ENCODE data around the gene OR8G1.
"Not testable (repeated sequence)": the region's sequence is repeated elsewhere in the genome, so short reads cannot be mapped to it uniquely, and the experiment has no call there.

Gene OR8G1

GRCh38 chr11:124249869-124250268 lies 9.0 kb downstream of the OR8G1 start:
- DNase-seq, result not testable (repeated sequence)

- no peak for DNase-seq
These were observed 15.2 kb downstream of the OR8G1 start, which contains the start of gene OR8G5 for GRCh38 chr11:124256076-124256475. Gene OR8G5 (plus strand): TSS chr11:124256376. CDS start chr11:124264932, 8,556 bp downstream.

DNA sequence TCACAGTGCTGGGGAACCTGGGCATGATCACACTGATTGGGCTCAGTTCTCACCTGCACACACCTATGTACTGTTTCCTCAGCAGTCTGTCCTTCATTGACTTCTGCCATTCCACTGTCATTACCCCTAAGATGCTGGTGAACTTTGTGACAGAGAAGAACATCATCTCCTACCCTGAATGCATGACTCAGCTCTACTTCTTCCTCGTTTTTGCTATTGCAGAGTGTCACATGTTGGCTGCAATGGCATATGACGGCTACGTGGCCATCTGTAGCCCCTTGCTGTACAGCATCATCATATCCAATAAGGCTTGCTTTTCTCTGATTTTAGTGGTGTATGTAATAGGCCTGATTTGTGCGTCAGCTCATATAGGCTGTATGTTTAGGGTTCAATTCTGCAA lies 24.1 kb downstream of the OR8G1 start:
- not testable (repeated sequence) for DNase-seq

DNA sequence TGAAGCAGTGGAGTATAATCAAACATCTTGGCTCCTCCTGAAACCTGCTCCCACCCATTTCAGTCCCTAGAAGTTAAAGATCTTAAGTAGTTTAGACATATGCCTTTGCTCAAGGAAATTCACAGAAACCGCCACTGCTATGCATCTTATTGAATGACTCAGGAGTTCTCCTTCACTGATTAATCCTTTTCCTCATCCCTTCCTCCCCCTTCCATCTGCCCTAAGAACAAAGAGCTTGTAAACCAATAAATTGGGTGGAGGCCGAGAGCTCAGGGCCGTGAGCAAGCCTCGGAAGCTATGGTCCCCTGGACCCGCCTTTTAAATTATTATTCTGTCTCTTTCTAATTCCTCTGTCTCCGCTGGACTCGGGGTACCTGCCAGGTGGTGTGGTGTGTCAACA lies 30.0 kb downstream of the OR8G1 start:
- DNase-seq, result not testable (repeated sequence)

DNA sequence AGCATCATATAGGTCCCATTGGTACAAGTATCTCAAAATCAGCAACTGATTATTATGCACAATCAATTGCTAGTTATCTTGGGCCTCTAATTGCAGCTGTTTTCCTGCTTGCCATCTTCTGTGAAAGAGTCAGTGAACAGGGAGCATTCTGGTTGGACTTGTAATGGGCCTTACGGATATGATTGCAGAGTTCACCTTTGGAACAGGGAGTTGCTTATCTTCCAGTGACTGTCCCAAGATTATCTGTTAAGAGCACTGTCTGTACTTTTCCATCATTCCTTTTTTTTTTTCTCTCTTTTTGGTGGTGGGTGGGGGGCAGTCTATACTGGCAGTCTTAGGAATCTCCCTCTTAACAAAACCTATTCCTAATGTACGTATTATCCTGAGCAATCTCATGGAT lies 33.1 kb downstream of the OR8G1 start:
- no peak for DNase-seq

GRCh38 chr11:124276081-124276480 lies 35.2 kb downstream of the OR8G1 start:
- DNase-seq, result no peak

DNA sequence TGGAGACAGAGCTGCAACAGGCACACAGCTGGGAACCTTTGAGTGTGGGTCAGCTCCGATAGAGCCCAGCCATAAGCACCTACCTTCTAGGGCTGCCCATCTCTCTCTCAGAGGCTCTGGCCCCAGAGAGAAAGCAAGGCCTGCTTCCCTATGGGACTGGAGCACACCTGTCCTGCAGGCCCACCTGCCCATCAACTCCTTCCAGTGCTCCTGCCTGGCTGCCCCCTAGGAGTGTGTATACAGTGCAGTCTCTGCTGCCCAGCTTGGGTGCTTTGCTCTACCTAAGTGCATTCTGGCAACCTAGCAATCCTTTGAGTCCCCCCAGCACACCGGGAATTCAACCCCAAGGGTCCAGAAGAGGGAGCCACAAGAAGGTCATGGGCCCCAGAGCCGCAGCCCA lies 36.3 kb downstream of the OR8G1 start:
- no peak for DNase-seq

GRCh38 chr11:124277804-124278203 lies 36.9 kb downstream of the OR8G1 start:
- DNase-seq, result no peak

GRCh38 chr11:124278261-124278660 lies 37.4 kb downstream of the OR8G1 start:
- no peak for DNase-seq

GRCh38 chr11:124285610-124286344 lies 44.9 kb downstream of the OR8G1 start:
- DNase-seq, result no peak

DNA sequence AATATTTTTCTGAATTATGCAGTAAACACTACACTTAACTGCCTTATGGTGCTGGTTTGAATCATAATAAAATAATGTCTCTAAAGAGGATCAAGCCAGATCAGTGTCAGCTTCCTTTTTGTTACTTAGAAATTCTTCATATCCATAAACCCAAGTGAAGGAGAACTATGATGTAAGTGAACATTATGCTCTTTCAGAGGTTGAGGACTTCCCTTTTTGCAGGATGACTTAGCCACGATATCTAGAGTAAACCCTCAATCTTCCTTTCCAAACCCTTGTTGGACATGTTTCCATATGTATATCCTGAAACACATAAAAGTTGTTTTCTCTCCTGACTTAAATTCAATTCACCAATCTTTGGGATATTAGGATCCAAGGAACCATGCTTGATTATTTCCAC lies 53.8 kb downstream of the OR8G1 start:
- DNase-seq, result no peak

DNA sequence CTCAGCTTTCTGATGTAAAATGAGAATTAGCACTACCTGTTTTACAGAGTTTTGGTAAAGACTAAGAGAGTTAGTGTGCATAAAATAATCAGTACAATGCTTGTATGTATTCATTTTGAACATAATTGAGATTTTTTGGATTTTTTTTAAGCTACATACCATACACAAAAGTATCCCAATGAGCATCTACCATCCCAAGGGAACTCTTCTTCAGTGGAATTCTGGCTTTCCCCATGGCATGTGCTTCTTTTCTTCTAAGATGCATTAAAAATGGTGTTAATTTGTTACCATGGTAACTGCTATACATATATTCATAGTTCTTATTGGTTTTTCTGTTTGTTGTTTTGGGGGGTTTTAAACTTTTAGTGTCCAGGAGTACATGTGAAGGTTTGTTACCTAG lies 55.1 kb downstream of the OR8G1 start:
- DNase-seq, result no peak

- DNase-seq, result no peak
These were observed 57.0 kb downstream of the OR8G1 start for GRCh38 chr11:124297921-124298320.

GRCh38 chr11:124301548-124301947 lies 60.7 kb downstream of the OR8G1 start:
- DNase-seq, result no peak

DNA sequence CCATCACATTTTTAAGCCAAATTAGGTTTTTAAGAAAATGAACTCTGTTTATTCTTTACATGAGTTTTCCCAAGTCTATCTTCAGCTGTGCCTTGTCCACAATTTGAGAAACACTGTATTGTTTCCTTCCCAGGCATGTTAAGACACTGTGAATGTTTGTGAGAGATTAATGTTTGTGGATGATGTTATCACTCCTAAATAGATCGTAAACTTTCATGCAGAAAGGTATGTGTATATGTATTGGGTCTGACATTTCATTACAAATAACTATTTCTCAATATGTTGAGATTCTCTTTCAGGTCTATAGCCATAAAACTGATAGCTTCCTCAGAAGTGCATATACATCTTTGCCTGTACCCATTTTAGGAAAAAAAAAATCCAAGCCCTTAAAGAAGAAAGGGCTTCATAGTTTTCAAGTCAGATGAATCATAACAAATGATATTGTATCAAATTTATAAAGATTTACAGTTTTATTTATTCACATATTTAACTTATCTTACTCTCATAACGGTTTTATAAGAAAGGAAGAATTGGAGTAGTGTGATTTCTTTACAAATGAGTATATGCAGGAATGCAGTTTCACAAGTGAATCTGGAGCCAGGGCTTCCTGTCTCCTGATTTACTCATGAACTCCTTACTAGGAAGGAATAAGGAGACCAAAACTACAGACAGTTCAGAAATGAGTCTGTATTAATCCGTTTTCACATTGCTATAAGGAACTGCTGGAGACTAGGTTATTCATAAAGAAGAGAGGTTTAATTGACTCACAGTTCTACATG lies 61.6 kb downstream of the OR8G1 start:
- no peak for DNase-seq
